ENCODE measurements around the gene CCDC85C.

CCDC85C gene

DNA sequence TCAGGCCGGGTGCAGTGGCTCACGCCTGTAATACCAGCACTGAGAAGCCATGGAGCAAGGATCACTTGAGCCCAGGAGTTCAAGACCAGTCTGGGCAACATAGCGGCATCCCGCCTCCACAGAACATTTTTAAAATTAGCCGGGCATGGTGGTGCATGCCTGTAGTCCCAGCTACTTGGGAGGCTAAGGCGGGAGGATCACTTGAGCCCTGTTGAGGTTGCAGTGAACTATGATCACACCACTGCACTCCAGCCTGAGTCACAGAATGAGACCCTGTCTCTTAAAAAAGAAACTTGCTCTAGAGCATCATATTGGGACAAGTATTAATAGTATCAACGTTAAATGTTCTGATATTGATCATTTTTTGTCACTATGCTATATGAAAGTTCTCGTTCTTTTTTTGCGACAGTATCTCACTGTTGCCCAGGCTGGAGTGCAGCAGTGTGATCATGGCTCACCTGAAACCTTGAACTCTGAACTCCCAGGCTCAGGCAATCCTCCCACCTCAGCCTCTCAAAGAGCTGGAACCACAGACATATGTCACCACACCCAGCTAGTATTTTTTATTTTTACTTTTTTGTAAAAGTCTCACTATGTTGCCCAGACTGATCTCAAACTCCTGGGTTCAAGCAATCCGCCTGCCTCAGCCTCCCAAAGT lies 47.7 kb downstream of the CCDC85C start:
- DNase-seq (ENCODE audit: low read depth, low spot score) = no peak

DNA sequence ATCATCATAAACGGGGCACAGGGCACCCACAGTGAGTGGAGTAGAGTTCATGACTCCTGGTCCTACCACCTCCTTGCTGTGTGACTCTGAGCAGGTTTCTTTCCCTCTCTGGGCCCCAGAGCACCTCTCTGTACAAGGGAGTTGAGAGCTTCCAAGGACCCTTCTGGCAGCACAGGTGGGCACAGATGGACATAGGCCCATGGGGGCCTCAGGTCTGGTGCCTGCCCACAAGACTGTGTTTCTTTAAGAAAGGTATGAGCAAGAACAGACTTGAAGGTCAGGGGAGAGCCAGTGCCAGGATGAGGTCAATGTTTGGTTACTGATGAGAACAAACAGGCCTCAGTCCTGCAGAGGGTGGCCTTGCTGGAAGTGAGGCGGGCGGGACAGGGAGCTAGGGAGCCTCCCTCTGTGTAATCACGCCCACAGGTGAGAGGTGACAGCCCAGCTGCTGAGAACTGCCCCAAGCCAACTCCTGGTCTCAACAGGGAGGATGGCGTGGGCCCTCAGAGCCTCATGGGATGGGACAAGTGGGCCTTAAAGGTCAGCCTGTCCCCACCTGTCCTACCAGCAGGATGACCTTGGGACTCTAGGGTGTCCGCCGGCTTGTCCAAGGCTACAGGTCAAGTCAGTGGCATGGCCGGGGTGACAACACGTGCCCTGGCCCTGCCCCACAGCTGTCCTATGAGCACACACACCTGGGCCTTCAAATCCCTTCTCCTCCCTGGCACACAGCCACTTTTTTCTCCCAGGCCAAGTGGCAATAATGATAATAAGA lies 49.1 kb downstream of the CCDC85C start:
- no peak for DNase-seq (ENCODE audit: low read depth, low spot score)

DNA sequence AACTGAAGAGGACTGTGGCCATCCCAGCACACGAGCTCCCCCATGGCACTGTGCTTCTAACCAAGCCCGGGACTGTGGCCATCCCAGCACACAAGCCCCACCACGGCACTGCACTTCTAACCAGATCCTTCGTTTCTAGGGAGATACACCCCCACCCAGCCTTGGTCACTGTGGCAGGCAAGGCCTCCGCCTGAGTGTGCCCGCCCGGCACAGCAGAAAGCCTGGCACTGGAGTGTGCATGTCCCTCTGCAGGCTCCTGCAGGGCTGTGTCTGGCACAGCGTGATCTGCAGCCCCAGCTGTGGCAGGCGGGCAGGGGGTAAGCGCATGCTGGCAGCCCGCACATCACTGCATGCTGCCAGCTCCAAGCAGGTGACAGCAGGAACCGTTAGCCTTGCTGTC lies 49.8 kb downstream of the CCDC85C start:
- no peak for DNase-seq (ENCODE audit: low read depth, low spot score)

DNA sequence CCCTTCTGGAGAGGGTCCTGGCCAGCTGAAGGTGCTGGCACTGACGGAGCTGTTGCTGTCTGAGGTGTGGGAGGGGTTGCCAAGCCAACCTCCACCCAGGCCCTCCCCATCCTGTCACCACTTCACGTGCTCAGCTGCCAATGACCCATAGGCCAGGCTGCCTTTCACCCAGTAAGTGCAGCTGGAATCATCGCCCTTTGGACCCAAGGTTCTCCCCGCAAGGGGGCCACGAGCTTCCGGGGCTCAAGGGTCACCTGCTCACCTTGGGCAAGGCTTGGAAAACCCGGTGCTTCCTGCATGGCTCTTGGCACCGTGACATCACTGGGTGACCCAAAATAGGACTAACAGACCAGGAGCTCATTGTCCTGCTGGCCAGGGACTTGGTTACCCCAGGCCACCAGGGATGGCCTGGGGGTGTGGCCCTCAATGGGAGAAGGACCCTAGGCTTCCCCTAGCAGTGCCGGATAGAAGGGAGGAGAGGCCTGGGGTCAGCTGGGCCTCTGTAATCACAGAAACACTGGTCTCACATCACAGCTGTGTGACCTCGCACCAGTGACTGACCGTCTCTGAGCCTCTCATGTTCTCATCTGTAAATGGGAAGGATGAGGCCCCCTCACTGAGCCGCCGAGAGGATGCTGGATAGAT lies 51.3 kb downstream of the CCDC85C start:
- DNase-seq (ENCODE audit: low read depth, low spot score) = no peak

DNA sequence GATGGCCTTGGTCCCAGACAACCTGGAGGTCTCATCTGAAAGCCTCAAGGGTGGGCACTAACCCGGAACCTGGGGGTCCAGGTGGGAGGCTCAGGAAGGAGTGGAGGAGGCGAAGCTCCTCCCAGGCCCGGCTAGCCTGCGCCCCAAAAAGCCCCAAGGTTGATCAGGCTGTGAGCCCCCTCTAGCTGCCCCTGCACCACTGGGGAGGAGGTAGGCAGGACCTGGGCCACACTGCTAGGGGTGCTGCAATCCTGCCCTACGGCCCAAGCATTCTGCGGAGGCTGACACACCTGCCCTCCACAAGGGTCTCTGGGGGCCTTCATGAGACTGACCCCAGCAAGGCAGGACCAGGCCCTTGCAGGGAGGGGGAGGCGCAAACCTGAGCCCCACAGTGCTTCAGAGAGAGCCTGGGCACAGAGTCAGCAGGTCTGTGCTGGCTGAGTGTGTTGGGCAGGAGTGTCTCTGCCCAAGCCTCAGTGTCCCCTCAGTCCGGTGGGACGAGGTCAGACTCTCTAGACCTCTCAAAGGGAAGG lies 51.9 kb downstream of the CCDC85C start:
- DNase-seq (ENCODE audit: low read depth, low spot score) = no peak

DNA sequence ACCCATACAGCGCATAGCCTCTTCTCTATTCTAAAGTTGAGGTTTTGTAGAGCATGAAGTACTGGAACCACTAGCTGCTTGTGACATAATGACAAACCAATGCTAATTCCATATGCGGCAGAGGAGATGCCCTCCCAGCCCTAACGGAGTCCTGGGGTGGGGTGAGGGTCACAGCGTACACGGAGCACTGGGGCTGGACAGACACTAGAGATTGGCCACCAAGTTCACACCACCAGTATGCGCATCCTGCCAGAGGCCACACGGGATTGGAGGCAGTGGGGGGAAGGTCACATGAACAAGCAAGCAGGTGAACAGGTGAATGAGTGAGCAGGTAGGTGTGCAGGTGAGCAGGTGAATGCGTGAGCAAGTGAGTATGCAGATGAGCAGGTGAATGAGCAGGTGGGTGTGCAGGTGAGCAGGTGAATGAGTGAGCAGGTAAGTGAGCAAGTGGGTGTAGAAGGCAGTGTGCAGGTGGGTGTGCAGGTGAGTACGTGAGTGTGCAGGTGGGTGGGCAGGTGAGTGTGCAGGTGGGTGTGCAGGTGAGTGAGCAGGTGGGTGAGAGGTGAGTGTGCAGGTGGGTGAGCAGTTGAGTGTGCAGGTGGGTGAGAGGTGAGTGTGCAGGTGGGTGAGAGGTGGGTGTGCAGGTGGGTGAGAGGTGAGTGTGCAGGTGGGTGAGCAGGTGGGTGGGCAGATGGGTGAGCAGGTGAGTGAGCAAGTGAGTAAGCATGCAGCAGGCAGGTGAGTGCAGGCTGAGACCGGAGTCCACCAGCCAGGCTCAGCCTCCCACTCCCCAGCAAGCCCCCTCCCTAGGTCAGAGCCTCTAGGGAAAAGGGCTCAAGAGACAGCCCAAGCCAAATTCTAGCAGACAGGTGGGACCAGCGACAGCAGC lies 52.7 kb downstream of the CCDC85C start:
- DNase-seq (ENCODE audit: low read depth, low spot score) = no peak

DNA sequence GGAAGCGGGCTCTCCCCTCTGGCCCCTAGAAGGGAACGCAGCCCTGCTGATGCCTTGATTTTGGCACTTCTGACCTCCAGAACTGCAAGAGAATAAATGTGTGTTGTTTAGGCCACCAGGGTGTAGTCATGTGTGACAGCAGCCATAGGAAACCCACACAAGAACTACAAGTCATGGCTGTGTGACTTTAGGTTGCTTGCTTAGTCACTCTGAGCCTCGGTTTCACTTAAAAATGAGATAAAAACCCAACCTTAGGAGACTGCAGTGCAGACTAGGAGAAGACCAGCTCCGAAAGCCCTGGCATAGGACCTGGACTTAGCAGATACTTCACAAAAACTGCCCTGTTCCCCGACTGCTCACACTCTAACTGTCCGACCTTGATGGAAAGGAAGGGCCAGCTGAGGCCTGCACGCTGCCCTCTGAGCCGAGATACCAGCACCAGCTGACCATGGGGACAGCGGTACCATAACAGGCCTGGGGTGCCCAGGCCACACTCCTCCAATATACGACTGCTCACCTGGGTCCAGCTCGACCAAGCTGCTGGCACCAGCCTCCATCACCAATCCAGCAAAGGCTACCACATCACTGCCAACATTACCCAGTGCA lies 53.5 kb downstream of the CCDC85C start:
- no peak for DNase-seq (ENCODE audit: low read depth, low spot score)

DNA sequence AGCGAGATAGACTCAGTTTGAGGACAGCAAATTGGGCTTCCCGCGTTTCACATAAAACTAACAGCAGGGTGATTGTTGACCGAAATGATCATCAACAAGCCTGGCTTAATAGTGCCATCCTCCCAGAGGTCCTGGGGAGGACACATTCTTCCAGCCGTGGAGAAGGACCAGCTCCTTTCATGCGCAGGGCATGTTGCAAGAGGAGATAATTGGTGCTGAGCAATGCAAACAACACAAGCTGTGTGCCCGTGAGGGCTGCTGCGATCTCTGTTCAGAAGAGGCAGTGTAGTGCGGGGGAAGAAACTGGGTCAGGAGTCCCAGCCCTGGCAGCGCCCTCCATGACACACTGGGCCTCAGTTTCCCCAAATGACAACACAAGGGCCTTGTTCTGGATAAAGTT lies 54.3 kb downstream of the CCDC85C start:
- no peak for DNase-seq (ENCODE audit: low read depth, low spot score)

DNA sequence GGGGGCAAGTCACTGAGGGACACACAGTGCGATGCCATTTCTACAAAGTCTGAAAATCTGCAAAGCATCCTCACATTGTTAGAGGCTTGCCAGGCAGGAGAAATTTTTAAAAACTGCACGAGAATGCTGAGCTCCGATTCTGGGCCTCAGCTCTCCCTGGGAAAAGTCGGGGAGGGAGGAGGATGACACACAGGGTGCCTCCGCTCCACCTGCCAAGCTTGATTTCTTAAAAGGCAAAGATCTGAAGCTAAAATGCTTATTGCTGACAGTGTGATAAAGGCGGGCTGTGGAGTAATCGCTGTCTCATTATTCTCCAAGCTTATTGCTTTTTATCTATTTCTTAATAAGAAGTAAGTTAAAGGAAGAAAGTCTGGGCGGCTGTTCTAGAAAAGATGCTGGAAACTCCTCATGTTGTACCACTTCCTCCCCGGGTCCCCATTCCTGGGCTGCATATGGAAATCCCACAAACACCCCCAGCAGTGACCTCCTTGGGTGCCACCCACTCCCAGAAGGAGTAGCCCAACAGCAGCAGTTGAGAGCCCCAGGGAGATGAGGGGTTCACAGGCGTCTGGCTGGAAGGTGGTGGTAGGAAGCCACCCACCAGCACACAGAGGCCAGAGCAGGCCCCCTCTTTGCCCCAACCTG lies 55.0 kb downstream of the CCDC85C start:
- DNase-seq (ENCODE audit: low read depth, low spot score) = no peak

DNA sequence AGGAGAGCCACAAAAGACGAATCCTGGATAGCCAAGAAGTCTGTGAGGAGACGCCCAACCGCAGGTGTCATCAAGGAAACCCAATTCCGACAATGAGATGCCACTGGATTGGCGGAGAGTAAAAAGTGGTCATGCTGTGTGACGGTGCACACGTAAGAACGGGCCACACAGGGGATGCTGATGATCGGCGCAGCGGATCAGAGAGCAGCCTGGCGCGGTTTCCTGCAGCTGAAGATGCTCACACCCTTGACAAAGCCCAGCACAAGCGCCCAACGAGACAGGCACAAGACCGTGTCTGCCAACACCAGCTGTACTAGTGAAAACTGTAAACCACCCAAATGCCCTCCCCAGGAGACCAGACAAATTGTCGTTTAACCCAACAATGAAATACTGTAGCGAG lies 55.8 kb downstream of the CCDC85C start:
- DNase-seq (ENCODE audit: low read depth, low spot score) = no peak

DNA sequence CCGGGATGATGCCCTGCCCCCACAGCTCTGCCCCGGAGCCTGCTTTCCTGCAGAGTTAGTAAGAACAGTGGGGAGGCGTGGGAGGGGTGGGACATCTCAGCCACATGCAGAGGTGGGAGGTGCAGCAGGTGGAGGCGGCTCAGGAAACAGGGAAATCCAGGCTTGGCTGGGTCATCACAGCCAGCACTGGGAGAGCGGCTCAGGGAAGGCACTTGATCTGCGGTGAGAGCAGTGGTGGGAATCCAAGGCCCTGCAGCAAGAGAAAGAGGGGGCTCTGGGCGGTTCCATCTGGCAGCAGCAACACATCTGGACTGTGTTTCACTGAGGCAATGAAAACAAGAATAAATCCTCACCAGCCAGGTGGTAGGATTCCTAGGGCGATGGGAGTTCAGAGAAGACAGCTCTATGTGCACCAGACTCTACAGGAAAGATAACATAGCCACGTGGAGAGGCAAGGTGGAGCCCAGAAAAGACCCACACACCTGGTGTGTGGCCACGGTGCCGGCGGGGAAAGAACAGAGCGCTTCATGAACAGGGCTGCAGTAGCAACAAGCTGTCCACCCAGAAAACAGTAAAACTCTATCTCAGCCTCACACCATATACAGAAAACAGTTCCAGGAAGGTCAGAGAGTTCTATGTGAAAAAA lies 57.6 kb downstream of the CCDC85C start:
- no peak for DNase-seq (ENCODE audit: low read depth, low spot score)

DNA sequence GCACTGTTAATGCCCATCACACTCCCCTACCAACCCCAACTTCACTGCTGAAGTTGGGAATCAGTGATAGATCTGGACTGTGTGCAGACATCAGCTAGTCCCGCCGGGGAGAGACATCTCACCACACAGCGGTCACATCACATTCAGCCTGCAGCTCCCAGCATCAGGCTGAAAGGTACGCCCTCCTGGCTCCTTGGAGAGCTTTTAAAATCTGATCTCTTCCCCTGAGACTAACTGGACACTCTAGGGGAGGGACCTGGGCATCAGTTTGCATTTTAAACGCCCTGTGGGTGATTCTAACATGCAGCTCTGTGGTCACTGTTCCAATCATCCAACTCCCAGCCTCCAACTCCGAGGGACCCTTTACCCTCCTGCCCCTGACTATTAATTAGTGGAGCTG lies 58.4 kb downstream of the CCDC85C start:
- DNase-seq (ENCODE audit: low read depth, low spot score) = no peak

DNA sequence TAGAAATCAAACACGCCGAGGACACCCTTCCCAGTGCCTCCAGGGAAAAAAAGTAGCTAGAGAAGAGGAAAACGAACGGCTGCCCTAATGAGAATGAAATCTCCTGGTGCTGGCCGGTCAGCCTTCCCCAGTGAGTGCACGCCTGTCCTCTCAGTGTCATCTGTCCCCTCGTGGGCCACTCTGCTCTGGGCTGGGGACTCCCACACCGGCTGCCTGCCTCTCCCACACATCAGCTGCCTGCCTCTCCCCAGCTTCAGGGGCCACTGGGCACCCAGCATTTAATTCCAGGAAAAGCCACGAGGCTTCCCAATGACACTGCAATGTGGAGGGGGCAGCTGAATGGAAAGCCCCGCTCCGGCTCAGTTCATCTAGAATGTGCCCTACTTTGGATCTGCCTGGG lies 59.0 kb downstream of the CCDC85C start:
- DNase-seq (ENCODE audit: low read depth, low spot score) = no peak

DNA sequence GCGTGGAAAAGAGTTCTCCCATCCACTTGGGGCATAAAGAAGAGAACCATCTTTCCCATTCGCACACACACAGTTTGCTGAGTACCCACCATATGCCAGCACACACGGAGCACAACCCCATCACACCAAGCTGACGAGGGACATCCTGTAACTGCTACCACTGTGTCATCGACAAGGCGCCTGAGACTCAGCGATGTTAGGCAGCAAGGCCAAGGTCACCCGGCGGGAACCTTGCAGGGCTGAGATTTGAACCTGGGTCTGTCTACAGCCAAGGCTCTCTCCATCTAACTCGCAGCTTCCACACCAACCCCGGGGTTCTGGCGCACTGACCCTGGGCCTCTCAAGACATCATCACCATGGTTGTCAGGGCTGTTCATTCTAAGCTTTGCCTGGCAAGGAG lies 60.0 kb downstream of the CCDC85C start:
- no peak for DNase-seq (ENCODE audit: low read depth, low spot score)

DNA sequence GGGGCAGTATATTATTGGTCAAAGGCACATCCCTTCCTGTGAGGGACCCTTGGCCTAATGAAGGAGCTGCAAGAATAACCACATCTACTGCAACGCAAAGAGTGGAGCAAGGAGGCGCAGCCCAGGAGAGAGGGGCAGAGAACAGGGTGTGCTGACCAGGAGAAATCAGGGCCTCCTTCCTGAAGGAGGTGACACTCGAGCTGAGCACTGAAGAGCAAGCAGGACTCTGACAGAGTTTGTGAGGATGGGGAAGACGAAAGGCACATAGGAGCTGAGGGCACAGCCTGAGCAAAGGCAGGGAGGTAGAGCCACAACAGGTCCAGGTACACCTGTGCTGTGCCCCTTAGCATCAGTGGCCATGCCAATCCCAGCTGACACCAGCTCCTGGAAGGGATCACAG lies 60.6 kb downstream of the CCDC85C start:
- DNase-seq (ENCODE audit: low read depth, low spot score) = no peak

DNA sequence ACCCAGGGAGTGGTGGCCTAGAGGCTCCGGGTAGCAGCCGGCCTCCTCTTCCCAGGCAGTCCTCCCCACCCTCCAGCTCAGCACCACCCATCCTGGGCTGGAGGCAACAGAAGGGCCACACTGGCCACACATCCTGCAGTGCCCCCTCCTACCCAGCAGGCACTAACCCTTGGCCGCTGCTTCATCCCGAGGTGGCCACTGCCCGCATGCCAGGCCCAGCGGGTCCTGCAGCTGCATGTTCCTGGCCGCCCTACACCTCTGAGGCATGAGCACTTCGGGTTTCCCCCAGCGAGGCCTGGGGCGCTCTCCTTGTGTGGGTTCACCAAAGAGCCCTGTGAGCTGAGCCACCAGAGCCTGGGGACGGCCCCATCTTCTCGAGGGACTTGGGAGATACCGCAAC lies 61.4 kb downstream of the CCDC85C start:
- DNase-seq (ENCODE audit: low read depth, low spot score) = no peak

DNA sequence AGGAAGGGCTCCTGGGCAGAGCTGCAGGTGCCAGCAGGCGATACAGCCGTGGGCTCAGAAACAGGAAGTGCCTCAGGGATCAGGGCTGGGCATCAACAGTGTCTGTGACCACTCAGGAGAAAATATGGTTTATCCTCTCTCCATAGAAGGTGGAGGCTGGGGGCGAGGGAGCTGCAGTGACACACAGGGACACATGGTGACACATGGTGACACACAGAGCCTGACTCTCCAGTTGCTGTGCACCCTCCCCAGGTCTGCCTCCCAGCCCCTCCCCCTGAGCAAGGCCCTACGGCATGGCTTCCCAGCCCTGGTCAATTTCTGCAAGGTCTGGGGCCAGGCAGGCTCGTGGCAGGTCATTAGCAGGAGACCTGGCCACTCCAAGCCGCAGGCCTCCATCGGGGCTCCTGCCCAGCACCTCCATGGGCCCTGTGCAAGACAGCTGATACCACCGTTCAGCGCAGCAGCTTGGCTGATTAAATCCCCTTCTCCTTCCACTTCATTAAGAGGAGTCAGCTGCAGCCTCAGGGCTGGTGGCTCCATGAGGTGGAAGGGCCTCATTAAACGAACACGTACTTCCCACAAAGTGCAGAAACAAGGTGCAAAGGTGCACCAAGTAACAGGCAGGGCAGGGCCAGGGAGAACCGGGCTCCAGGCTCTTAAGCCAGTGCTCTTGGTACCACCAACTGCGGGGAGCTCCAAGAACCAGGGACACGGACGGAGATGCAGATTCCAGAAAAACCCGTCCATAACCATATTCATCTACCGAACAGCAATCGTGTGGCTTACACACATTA lies 62.1 kb downstream of the CCDC85C start:
- no peak for DNase-seq (ENCODE audit: low read depth, low spot score)

DNA sequence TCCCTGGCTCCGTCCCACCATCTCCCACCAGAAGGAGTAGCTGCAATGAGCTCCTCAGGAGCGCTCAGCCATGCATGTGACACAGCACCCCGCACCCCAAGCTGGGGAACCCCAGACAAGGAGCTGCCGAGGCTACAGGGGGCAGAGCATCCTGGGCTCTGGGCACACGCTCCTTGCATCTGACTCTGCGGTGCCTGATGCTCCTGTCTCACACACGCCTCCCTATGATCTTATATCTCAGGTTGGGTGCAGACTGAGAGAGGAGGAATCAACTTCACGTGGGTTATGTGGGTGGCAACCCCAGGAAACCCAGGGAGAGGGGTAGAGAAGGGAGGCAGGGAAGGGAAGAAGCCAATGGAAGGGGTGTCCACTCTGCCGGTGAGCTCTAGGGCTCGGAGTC lies 62.8 kb downstream of the CCDC85C start:
- no peak for DNase-seq (ENCODE audit: low read depth, low spot score)

DNA sequence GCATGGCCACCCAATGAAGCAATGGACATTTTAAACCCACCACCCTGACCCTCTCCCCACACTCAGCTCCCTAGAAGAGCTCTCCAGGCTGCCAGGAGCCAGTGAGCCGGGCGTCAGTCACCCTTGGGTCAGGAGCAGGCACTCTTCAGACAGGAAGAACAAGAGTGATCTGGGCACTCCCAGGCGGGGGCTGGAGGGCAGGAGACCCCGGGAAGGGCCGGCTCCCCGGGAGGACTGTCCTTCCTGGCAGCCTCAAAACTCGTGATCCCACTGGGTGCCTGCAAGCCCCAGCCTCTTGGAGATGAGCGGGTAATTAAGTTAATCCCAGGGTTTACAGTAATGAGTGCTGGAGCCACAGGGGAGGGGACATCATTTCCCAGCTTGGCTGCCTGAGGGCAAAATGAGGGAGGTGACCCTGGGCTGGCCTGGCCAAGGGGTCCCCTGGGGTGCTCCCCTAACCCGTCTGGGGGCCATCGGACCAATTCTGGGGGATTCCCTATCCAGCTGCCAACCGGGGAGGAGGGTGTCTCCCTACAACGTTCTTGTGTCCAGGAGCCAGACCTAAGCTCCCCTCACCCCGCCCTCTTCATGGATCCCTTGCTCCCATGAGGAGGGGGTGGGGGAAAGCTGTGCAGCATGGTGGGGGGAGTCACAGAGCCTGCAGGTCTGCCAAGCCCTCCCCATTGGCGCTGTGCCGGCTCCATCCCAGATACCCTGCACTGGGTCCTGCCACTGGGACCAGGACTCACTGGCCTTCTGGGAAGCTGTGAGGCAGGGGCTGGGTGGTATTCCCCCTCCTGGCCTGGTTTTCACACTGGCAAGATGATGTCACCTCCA lies 63.6 kb downstream of the CCDC85C start:
- no peak for DNase-seq (ENCODE audit: low read depth, low spot score)

All from smooth muscle cell of the brain vasculature (primary cell).